OCI-LY3 (cell line): ENCODE results near the gene MUSK.

Experiments
- H2AFZ ChIP-seq: fragments of 200-600, 300-600 bp; shearing (Covaris generic); 2 replicates; pipeline ENCODE4 v1.6.0; 2014; ENCODE audit warnings: antibody characterized with exemption, low read depth, low read length
- H3K27ac ChIP-seq: fragments of 200-600, 300-600 bp; sonication (generic); 2 replicates; pipeline ENCODE4 v1.5.1; 2014; ENCODE audit warnings: mild to moderate bottlenecking, low read length, moderate library complexity, mixed read lengths
- H3K27me3 ChIP-seq: fragments of 200-600, 300-600 bp; sonication (generic); 2 replicates; pipeline ENCODE4 v1.6.1; 2014; ENCODE audit warnings: low read depth, low read length, mixed read lengths
- H3K36me3 ChIP-seq: fragments of 200-600, 300-600 bp; sonication (generic); replicated peaks from 2 replicates; pipeline ENCODE3; 2014; ENCODE audit warnings: low read depth, low read length, mixed read lengths
- H3K4me1 ChIP-seq: fragments of 300-600, 200-600 bp; sonication (generic); 2 replicates; pipeline ENCODE4 v1.6.1; 2014; ENCODE audit warnings: low read length, mixed read lengths
- H3K4me2 ChIP-seq: fragments of 200-600, 300-600 bp; sonication (generic); 2 replicates; pipeline ENCODE4 v1.6.1; 2014; ENCODE audit warnings: low read length, mixed read lengths
- H3K4me3 ChIP-seq: fragments of 300-600, 200-600 bp; sonication (generic); 2 replicates; pipeline ENCODE4 v1.5.1; 2014; ENCODE audit warnings: antibody characterized with exemption, mild to moderate bottlenecking, low read length, moderate library complexity
- H3K79me2 ChIP-seq: fragments of 300-600, 200-600 bp; shearing (Covaris generic); 2 replicates; pipeline ENCODE4 v1.6.1; 2014; ENCODE audit warnings: mild to moderate bottlenecking, low read length, mixed read lengths
- H3K9ac ChIP-seq: fragments of 300-600, 200-600 bp; shearing (Covaris generic); 2 replicates; pipeline ENCODE4 v1.6.0; 2014; ENCODE audit warnings: mild to moderate bottlenecking, low read length, moderate library complexity
- H3K9me3 ChIP-seq: fragments of 200-600, 300-600 bp; shearing (Covaris generic); 2 replicates; pipeline ENCODE4 v1.6.1; 2014; ENCODE audit warnings: low read length, mixed read lengths; ENCODE audit not compliant: insufficient read depth
- H4K20me1 ChIP-seq: fragments of 200-600, 300-600 bp; sonication (generic); 2 replicates; pipeline ENCODE4 v1.6.1; 2016; ENCODE audit warnings: low read length, mixed read lengths; ENCODE audit not compliant: insufficient read depth
- CTCF ChIP-seq: fragments of 200-600, 300-600 bp; sonication (generic); IDR thresholded peaks from 2 replicates; pipeline ENCODE4 v1.5.1; 2014; ENCODE audit warnings: antibody characterized with exemption, low read length, low read depth
- EZH2phosphoT487 ChIP-seq: fragments of 200-600 bp; shearing (Covaris generic); IDR thresholded peaks from 2 replicates; pipeline ENCODE4 v1.6.1; 2018; ENCODE audit warnings: antibody characterized with exemption, mixed run types, low read depth

MUSK gene

GRCh38 chr9:110650991-110651411 lies 17.6 kb upstream of the MUSK start:
- H4K20me1 ChIP-seq = no peaks in the 10 kb centered on the region
- no peak overlapping the region for H3K4me2 ChIP-seq

GRCh38 chr9:110655754-110656641 lies 12.6 kb upstream of the MUSK start:
- Histone ChIP-seq H3K4me3 (no peak overlapping the region), H3K9me3 (no peaks in the 10 kb centered on the region), H3K79me2 (no peaks in the 10 kb centered on the region), H4K20me1 (no peaks in the 10 kb centered on the region), H3K4me1 (no peaks in the 10 kb centered on the region), H3K36me3 (no peaks in the 10 kb centered on the region), H3K27me3 (no peaks in the 10 kb centered on the region), H2AFZ (no peak overlapping the region), H3K9ac (no peak overlapping the region), H3K27ac (no peak overlapping the region), H3K4me2 (no peak overlapping the region)
- no peak for TF ChIP-seq CTCF
- no peak for TF ChIP-seq EZH2phosphoT487

More at GRCh38 chr9:110650991-110651411, 17.6 kb upstream of the MUSK start:
- Histone ChIP-seq H3K9ac (no peak overlapping the region), H3K27me3 (no peaks in the 10 kb centered on the region), H3K36me3 (no peaks in the 10 kb centered on the region), H2AFZ (no peak overlapping the region), H3K79me2 (no peaks in the 10 kb centered on the region), H3K4me3 (no peak overlapping the region), H3K27ac (no peak overlapping the region), H3K4me1 (no peaks in the 10 kb centered on the region), H3K9me3 (no peaks in the 10 kb centered on the region)
- TF ChIP-seq CTCF (no peak), EZH2phosphoT487 (no peak)

- Histone ChIP-seq H2AFZ (no peak overlapping the region), H3K27me3 (no peaks in the 10 kb centered on the region), H3K4me1 (no peaks in the 10 kb centered on the region), H4K20me1 (no peaks in the 10 kb centered on the region), H3K36me3 (no peaks in the 10 kb centered on the region), H3K9ac (no peak overlapping the region), H3K79me2 (no peaks in the 10 kb centered on the region), H3K27ac (no peak overlapping the region), H3K9me3 (no peaks in the 10 kb centered on the region), H3K4me2 (no peak overlapping the region), H3K4me3 (no peak overlapping the region)
- TF ChIP-seq EZH2phosphoT487 = no peak
- no peak for TF ChIP-seq CTCF
Measured at GRCh38 chr9:110659891-110660541, 8.6 kb upstream of the MUSK start.

GRCh38 chr9:110669433-110669832 lies 842 bp downstream of the MUSK start:
- Histone ChIP-seq H3K9ac (no peak overlapping the region), H3K27me3 (no peaks in the 10 kb centered on the region), H3K9me3 (no peaks in the 10 kb centered on the region), H3K4me2 (no peak overlapping the region), H3K4me3 (no peak overlapping the region), H3K27ac (no peak overlapping the region), H3K4me1 (no peaks in the 10 kb centered on the region), H4K20me1 (no peaks in the 10 kb centered on the region), H3K79me2 (no peaks in the 10 kb centered on the region), H2AFZ (no peak overlapping the region), H3K36me3 (no peaks in the 10 kb centered on the region)
- TF ChIP-seq EZH2phosphoT487 (no peak), CTCF (no peak)
